Measurements from ENCODE around the gene MKNK1.
"Not testable (repeated sequence)": the region's sequence is repeated elsewhere in the genome, so short reads cannot be mapped to it uniquely, and the experiment has no call there.

The MKNK1 gene

GRCh38 chr1:46603858-46604549, at the start of gene MKNK1:
MKNK1 (minus strand) TSS chr1:46604268; CDS start chr1:46583327, 20,941 bp downstream.
- DNase-seq = peak; percentile 98

- DNase-seq = no peak
These were observed 49.4 kb upstream of the MKNK1 start for GRCh38 chr1:46653405-46653958.

GRCh38 chr1:46652321-46653100, 48.4 kb upstream of the MKNK1 start:
- DNase-seq = no peak

- not testable (repeated sequence) for DNase-seq
These were observed 47.1 kb upstream of the MKNK1 start for GRCh38 chr1:46651152-46651551.

- no peak for DNase-seq
These were observed 46.4 kb upstream of the MKNK1 start for GRCh38 chr1:46650491-46650890.

- no peak for DNase-seq
These were observed 45.7 kb upstream of the MKNK1 start for GRCh38 chr1:46649764-46650163.

- DNase-seq = no peak
These were observed 43.5 kb upstream of the MKNK1 start for GRCh38 chr1:46647611-46648010.

GRCh38 chr1:46646844-46647243, 42.8 kb upstream of the MKNK1 start:
- DNase-seq = no peak

- DNase-seq = no peak
These were observed 42.3 kb upstream of the MKNK1 start for GRCh38 chr1:46646331-46646730.

GRCh38 chr1:46645815-46646214, 41.7 kb upstream of the MKNK1 start:
- no peak for DNase-seq

GRCh38 chr1:46643368-46643775, 39.3 kb upstream of the MKNK1 start:
- no peak for DNase-seq

- DNase-seq = no peak
These were observed 38.1 kb upstream of the MKNK1 start for GRCh38 chr1:46642115-46642680.

- DNase-seq = no peak
These were observed 35.5 kb upstream of the MKNK1 start for GRCh38 chr1:46639547-46639946.

- DNase-seq = no peak
These were observed 34.9 kb upstream of the MKNK1 start for GRCh38 chr1:46638921-46639320.

GRCh38 chr1:46637444-46638083, 33.5 kb upstream of the MKNK1 start:
- no peak for DNase-seq

- DNase-seq = no peak
These were observed 31.1 kb upstream of the MKNK1 start for GRCh38 chr1:46635205-46635604.

GRCh38 chr1:46630719-46631118, 26.7 kb upstream of the MKNK1 start:
- no peak for DNase-seq

- no peak for DNase-seq
These were observed 19.9 kb upstream of the MKNK1 start for GRCh38 chr1:46623743-46624644.

GRCh38 chr1:46622344-46622743, 18.3 kb upstream of the MKNK1 start:
- DNase-seq = no peak

GRCh38 chr1:46621930-46622329, 17.9 kb upstream of the MKNK1 start:
- DNase-seq = no peak

- DNase-seq = no peak
These were observed 15.7 kb upstream of the MKNK1 start for GRCh38 chr1:46619656-46620258.
